ENCODE results near the gene ZBED4.

Gene ZBED4

DNA sequence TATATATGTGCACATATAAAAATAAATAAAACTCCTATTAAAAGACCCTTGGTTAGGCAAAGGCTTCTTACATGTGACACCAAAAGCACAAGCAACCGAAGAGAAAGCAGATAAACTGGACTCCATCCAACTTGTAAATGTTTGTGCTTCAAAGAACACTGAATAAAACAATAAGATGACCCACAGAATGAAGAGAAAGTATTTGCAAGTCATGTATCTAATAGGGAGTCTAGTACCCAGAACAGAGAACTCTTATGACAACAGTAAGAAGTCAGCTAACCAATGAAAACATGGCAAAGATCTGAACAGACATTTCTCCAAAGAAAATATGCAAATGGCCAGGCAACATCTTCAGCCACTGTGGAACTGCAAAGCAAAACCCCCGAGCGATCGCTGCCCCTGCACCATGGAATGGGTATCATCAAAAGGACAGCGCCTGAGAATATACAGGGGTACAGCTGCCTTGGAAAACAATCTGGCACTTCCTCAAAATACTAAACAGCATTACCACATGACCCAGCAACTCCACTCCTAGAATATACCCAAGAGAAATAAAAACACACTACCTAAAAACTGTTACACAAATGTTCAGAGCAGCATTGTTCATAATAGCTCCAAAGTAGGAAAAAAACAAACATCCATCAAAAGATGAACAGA is 43.2 kb upstream of the ZBED4 start:
- Histone ChIP-seq H3K9me2 (replicated peaks; ENCODE audit: insufficient read depth, low read length) (no peaks in the 10 kb centered on the region), H3K4me3 (ENCODE audit: insufficient read depth, low read length, poor library complexity, severe bottlenecking) (no peak overlapping the region), H3K9ac (ENCODE audit: low read length) (no peak overlapping the region), H3K27me3 (ENCODE audit: low read length) (no peaks in the 10 kb centered on the region), H3K9me3 (ENCODE audit: insufficient read depth, low read length) (no peaks in the 10 kb centered on the region), H3K27ac (ENCODE audit: low read depth, low read length) (no peak overlapping the region), H3K79me2 (ENCODE audit: insufficient read depth, low read length) (peaks cover 89% of the 10 kb centered on the region), H4K20me1 (ENCODE audit: low read depth, low read length) (peaks cover 7% of the 10 kb centered on the region; the same call in 1 of the 2 replicates), H2AFZ (ENCODE audit: low read depth, low read length, severe bottlenecking) (no peak overlapping the region), H3F3A (ENCODE audit: insufficient read depth) (no peaks in the 10 kb centered on the region), H3K4me2 (ENCODE audit: low read depth, low read length, poor library complexity, severe bottlenecking) (no peak overlapping the region), H3K36me3 (ENCODE audit: low read length) (no peaks in the 10 kb centered on the region)
- TF ChIP-seq, protein P1, sequence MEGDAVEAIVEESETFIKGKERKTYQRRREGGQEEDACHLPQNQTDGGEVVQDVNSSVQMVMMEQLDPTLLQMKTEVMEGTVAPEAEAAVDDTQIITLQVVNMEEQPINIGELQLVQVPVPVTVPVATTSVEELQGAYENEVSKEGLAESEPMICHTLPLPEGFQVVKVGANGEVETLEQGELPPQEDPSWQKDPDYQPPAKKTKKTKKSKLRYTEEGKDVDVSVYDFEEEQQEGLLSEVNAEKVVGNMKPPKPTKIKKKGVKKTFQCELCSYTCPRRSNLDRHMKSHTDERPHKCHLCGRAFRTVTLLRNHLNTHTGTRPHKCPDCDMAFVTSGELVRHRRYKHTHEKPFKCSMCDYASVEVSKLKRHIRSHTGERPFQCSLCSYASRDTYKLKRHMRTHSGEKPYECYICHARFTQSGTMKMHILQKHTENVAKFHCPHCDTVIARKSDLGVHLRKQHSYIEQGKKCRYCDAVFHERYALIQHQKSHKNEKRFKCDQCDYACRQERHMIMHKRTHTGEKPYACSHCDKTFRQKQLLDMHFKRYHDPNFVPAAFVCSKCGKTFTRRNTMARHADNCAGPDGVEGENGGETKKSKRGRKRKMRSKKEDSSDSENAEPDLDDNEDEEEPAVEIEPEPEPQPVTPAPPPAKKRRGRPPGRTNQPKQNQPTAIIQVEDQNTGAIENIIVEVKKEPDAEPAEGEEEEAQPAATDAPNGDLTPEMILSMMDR (IDR thresholded peaks at IDR 0.05; ENCODE audit: insufficient read depth, low read length, poor library complexity, severe bottlenecking) = no peak
- TF ChIP-seq EZH2phosphoT487 (conservative IDR thresholded peaks at IDR 0.05; ENCODE audit: low read length) = no peak

DNA sequence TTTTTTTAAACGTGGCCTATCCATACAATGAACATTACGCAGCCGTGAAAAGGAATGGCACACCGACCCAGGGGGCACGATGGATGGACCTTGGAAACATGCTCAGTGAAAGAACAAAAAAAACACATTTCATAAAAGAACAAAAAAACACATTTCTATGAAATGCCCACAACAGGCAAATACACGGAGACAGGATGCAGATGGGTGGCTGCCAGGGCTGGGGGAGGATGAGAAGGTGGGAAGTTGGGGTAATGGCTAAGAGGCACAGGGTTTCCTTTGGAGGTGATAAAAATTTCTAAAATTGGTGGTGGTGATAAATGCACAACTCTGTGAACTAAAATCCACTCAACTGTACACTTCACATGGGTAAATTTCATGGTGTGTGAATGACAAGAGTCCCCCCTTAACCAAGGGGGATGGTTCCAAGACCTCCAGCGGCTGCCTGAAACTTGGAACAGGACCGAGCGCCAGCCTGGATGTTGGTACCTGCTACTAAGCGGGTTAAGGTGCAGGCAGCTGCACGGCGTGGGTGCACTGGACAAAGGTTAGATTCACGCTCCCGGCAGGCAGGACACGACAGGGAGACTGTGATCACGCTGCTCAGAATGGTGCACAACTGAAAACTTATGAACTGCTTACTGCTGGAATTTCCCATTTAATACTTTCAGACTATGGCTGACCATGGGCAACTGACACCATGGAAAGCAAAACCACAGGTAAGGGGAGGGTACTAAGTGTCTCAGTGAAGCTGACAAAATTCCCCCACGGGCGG is 42.4 kb upstream of the ZBED4 start:
- Histone ChIP-seq H3K4me2 (ENCODE audit: low read depth, low read length, poor library complexity, severe bottlenecking) (no peak overlapping the region), H3K27me3 (ENCODE audit: low read length) (no peaks in the 10 kb centered on the region), H3K9ac (ENCODE audit: low read length) (no peak overlapping the region), H3K79me2 (ENCODE audit: insufficient read depth, low read length) (peaks cover 92% of the 10 kb centered on the region), H3K4me3 (ENCODE audit: insufficient read depth, low read length, poor library complexity, severe bottlenecking) (no peak overlapping the region), H4K20me1 (ENCODE audit: low read depth, low read length) (peaks cover 7% of the 10 kb centered on the region; the same call in 1 of the 2 replicates), H3K27ac (ENCODE audit: low read depth, low read length) (no peak overlapping the region), H2AFZ (ENCODE audit: low read depth, low read length, severe bottlenecking) (no peak overlapping the region), H3F3A (ENCODE audit: insufficient read depth) (no peaks in the 10 kb centered on the region), H3K36me3 (ENCODE audit: low read length) (no peaks in the 10 kb centered on the region), H3K9me3 (ENCODE audit: insufficient read depth, low read length) (no peaks in the 10 kb centered on the region), H3K9me2 (replicated peaks; ENCODE audit: insufficient read depth, low read length) (no peaks in the 10 kb centered on the region)
- no peak for TF ChIP-seq EZH2phosphoT487 (conservative IDR thresholded peaks at IDR 0.05; ENCODE audit: low read length)
- TF ChIP-seq, protein P1 (IDR thresholded peaks at IDR 0.05; ENCODE audit: insufficient read depth, low read length, poor library complexity, severe bottlenecking) = no peak

DNA sequence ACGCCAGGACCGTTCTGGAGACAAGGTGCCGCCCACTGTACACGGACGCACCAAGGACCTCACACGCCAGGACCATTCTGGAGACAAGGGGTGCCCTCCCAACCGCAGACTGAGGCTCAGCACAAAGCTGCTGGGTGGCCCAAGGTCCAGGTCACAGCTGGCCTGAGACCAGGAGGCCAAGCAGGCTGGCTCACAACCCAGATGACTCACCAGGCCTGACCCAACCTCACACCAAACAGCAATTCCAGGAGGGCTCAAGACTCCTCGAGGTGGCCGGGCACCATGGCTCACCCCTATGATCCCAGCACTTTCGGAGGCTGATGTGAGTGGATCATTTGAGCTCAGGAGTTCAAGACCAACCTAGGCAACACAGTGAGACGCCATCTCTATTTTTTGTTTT is 40.8 kb upstream of the ZBED4 start:
- no peaks in the 10 kb centered on the region for H3K36me3 ChIP-seq (ENCODE audit: low read length)
- no peak overlapping the region for H3K9ac ChIP-seq (ENCODE audit: low read length)
- no peak for TF ChIP-seq EZH2phosphoT487 (conservative IDR thresholded peaks at IDR 0.05; ENCODE audit: low read length)
- TF ChIP-seq, protein P1 (IDR thresholded peaks at IDR 0.05; ENCODE audit: insufficient read depth, low read length, poor library complexity, severe bottlenecking) = no peak
- H3K27me3 ChIP-seq (ENCODE audit: low read length) = no peaks in the 10 kb centered on the region
- no peak overlapping the region for H2AFZ ChIP-seq (ENCODE audit: low read depth, low read length, severe bottlenecking)
- H4K20me1 ChIP-seq (ENCODE audit: low read depth, low read length) = peaks cover 7% of the 10 kb centered on the region
- H3K27ac ChIP-seq (ENCODE audit: low read depth, low read length) = no peak overlapping the region
- H3K9me3 ChIP-seq (ENCODE audit: insufficient read depth, low read length) = no peaks in the 10 kb centered on the region
- no peaks in the 10 kb centered on the region for H3K9me2 ChIP-seq (replicated peaks; ENCODE audit: insufficient read depth, low read length)
- no peak overlapping the region for H3K4me3 ChIP-seq (ENCODE audit: insufficient read depth, low read length, poor library complexity, severe bottlenecking)
- H3F3A ChIP-seq (ENCODE audit: insufficient read depth) = no peaks in the 10 kb centered on the region
- H3K79me2 ChIP-seq (ENCODE audit: insufficient read depth, low read length) = peaks cover 91% of the 10 kb centered on the region
- H3K4me2 ChIP-seq (ENCODE audit: low read depth, low read length, poor library complexity, severe bottlenecking) = no peak overlapping the region
